GM18907 (cell line): ENCODE measurements around the gene ZNF277.
A peak's percentile ranks its signal among the peaks of the same experiment; 100 is the strongest.

Experiments used
- ATAC-seq: cut with Tn5 transposase; IDR thresholded peaks from one replicate; pipeline ENCODE4 v1.9.1; 2021; ENCODE audit warnings: mild to moderate bottlenecking, moderate library complexity; ENCODE audit not compliant: unreplicated experiment

Gene ZNF277

DNA sequence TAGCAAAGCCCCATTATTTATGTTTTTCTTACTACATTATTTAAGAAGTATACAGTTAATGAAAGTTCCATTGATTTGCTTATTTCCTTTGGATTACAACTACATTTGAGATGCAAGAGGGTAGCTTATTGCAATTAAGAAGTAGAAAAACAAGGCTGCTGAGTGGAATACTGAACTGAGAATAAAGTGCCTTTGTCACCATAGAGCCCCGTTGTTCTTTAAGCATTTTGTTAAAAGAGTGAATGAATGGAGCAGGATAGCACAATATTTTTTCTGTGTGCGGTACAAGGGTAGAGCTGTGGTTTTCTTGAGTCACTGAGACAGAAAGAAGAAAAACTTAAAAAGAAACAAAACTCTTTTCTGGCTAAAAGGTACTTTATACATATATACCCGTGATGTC is 45.6 kb downstream of the ZNF277 start:
- ATAC-seq, result no peak

DNA sequence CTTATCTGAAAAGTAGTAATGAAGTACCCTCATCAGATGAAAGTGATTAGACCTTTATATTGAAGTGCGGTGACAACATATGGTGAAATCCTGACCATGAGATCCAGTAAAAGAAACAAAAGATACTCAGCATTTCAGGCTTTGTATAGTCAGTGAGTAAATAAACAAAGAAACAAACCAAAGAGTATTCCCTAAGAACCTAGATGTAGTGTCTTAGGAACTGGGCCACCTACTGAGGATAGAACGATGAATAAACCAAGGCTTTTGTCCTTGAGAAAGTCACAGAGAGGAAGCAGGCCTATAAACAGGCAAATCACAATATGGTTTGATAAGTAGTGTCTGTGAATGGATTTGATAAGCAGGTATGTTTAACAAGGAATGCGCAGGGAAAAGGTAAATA is 46.2 kb downstream of the ZNF277 start:
- no peak for ATAC-seq

DNA sequence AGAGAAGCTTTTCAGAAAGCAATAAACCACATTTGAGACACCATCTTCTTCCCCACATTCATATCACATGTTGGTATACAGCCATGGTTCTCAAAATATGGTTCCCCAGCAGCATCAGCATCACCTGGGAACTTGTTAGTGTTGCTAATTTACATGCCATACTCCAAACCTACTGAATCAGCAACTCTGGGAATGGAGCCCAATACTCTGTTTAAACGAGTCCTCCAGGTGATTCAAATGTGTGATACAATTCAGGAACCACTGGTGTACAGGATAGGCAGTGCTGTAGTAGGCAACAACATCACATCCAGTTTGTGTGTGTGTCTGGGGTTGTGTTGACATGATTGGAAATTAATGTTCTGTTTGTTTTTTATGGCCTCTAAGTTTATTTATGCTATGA is 47.7 kb downstream of the ZNF277 start:
- no peak for ATAC-seq

DNA sequence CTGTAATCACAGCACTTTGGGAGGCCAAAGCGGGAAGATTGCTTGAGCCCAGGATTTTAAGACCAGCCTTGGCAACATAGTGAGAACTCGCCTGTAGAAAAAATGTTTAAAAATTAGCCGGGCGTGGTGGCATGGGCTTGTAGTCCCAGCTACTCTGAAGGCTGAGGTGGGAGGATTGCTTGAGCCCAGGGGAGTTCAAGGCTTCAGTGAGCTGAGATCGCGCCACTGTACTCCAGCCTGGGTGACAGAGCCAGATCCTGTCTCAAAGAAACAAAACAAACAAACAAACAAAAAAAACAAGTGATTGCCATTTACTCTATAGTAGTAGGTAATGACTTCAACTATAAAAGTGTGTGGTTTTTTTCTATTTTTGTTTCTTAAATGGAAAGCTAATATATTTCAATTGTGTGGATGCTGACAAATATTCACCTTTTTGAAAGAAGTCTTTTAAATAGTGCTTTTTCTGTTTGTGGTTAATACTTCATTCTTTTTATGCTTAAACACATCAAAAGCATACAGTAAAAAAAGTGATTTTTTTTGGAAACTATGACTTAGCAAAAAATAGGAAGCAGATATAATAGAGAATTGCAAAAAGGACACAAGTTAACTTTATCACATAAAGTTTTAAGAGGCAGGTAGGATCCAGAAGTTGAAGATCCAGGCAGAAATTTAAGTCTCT is 48.4 kb downstream of the ZNF277 start:
- ATAC-seq, result no peak

DNA sequence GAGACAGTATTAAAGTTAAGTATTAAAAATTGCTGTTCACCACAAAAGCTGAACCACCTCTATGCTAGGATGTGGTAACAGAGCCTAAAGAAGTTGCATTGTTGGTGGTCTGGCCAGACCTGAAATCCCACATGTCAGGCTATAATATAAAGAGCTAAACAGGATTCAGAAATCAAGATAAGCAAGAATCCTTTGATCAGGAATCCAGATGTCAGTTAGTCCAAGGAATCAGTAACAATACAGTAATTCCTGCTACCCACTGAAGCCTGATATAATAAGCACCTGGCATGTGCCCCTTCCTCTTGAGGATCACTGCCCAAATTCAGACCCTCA is 48.9 kb downstream of the ZNF277 start:
- ATAC-seq, result peak; percentile 67

DNA sequence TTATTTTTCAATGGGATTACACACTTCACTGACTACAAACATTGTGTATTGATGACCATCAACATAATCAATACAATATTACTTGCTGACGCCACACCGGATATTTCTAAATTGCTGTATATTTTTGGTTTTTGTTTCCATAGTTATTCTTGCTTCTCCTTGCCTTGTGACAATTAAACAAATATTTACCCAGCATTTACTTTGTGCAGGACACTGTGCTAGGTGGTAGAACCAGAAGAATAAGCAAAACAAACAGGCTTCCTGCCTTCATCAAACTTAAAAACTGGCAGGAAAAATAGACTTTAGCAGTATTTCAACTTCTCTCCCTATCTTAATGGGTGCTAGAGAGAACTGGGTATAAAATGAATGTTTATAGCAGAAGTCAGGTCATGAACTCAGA is 50.6 kb downstream of the ZNF277 start:
- no peak for ATAC-seq

DNA sequence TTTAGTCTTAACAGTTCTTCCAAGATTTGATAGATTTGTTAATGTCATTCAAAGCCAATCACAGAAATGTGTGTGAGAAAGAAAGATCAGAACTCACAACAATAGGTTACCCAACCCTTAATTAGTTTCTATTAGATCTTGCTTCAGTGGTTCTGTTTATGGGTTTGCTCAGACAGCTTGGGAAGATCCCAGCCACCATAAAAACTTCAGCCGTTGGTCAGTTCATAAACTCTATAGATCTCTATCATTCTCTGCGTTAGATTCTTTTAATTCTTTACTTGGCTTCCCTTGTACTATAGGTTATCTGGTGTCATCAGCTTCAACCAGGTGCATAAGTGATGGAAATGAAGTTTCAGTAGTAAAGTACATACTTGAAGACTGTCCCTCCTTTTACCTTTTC is 54.4 kb downstream of the ZNF277 start:
- no peak for ATAC-seq

DNA sequence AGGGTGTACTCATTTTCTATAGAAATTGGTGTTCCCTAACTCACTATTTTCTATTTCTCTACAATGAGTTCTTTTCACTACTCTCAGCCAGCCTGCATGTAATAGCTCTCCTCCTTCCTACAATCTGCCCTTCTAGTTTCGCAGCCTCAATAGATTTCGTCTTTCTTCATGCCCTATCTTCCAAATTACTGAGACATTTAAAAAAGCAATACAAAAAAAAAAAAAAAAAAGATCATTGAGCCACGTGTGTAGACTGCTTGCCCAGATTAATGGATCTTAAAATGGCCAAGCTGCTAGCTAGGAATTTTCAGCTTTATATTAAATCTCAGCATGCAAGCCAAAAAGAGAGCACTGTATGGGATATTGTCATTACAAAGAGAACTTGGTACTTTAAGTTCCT is 55.5 kb downstream of the ZNF277 start:
- ATAC-seq, result no peak

DNA sequence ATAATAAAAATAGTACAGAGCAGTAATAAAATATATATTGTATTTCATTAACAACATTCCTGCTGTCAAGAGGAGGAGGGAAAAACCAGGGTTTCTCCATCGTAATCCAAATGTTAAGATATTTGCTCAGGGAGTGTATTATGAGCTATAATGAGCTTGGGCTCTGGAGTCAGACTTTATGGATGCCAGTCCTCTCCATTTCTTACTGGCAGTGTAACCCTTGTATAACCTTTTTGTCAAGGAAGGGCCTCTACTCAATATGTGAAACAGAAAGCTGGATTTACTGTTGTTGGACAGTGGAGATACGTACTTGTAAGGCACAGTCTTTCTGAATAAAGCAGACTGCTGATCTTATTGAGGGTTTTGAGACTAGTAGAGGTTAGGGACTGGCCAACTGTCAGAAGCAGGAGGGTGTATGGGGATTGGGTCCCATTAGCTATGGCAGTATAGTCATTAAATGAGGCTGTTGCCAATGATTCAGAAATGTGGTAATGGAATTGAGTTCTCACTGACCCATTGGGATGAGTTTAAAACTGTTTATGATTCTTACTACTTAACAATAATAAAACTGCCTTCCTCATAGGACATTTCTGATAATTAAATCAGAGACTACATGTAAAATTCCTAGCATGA is 56.5 kb downstream of the ZNF277 start:
- no peak for ATAC-seq

DNA sequence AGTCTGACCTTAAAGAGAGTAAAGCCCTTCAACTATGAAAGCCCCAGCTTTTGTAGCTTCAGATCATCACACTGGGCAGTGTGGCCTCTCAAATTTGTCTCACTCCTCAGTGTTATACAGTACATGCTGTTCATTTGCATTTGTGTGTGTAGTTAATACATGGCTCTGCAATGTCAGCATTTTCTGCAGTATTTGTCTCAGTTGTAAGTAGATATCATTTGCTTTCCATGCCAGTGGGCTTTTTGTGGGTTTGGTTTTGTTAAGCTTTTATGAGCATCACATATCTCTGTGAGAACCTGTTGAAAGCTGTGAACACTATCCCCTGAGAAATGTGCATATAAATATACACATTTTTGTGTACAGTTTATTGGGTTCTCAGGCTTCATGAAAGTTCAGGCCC is 57.0 kb downstream of the ZNF277 start:
- no peak for ATAC-seq

DNA sequence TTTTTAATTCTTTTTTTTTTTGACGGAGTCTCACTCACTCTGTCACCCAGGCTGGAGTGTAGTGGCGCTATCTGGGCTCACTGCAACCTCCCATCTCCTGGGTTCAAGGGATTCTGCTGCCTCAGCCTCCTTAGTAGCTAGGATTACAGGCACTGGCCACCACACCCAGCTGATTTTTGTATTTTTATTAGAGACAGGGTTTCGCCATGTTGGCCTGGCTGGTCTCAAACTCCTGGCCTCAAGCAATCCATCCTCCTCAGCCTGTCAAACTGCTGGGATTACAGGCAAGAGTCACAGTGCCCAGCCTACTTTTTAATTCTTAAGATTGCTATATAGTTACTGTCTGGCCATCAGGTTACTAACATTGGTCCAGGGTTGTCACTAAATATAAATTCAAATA is 59.6 kb downstream of the ZNF277 start:
- ATAC-seq, result no peak

DNA sequence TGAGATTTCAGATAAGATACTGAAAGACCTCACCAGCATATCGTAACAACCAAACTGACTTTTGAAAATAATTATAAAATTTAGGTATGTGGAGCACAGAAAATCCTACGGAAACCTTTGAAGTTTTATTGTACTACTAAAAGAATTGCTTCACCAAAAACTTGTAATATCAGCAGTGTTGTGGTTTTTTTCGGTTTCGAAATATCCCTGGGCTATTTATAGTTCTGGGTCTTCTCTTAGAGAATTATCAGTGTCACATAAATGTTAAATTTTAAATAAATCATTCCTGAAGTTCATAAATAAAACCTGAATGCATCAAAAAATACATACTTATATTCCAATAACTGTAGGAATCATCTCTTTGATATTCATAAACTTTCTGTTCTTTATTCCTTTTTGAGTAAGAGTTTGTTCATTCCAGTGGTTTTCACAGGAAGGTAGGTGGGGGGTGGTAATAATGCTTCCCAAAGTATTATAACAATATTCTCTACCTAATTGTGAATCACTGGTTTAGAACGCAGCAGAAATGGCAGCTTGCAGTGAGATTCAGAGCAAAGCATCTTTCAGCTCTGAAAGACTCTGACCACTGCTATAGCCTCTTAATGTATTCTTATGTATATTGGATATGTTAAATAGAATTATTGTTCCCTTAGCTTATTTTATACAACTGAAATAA is 60.2 kb downstream of the ZNF277 start:
- ATAC-seq, result peak; percentile 48

DNA sequence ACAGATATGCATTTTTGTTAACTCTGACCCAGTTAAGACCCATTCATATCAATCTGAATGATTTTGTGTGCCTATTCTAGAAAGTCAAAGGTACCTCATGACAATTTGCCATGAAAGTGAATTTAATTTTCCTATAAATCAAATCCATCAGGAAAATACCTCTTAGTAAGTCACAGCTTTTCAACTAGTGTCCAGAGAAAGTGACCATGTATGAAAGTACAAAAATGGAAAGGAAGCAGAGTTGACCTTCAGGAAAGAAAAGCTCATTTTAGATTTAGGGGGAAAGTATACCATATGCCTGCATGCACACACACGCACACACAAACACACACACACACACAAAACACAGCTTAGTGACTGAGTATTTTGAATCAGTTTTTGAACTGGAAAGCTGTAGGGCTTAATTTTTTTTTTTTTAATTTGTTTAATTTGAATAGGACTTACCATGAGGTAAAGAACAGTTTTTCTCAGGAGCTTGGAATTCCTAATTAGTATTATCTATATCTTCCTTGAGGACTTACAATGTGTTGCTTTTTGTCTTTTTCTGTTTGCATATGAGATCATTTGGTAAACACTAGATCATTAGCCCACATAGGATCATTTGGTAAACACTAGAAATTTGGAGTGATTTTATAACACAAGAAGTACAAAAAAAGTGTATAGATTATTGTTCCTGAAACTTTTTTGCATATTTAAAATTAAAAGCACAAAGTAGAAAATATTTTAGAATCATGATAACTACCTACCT is 61.6 kb downstream of the ZNF277 start:
- no peak for ATAC-seq

DNA sequence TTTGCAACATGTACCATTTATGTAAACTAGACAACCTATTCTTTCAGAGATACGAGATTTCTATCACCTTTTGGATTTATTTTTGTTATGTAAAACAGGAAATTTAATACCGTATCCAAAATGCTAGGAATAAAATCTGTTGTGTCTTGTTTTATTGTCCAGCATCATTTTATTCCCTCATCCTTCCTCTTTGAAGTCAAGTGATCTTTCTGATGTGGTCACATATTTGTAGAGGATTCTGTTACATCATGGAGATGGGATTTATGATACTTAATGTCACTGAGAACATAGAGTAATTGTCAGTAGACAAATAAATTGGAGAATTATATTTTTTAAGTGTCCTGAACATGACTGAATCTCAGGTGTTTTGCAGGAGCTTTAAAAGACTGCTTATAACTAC is 64.7 kb downstream of the ZNF277 start:
- ATAC-seq, result no peak

DNA sequence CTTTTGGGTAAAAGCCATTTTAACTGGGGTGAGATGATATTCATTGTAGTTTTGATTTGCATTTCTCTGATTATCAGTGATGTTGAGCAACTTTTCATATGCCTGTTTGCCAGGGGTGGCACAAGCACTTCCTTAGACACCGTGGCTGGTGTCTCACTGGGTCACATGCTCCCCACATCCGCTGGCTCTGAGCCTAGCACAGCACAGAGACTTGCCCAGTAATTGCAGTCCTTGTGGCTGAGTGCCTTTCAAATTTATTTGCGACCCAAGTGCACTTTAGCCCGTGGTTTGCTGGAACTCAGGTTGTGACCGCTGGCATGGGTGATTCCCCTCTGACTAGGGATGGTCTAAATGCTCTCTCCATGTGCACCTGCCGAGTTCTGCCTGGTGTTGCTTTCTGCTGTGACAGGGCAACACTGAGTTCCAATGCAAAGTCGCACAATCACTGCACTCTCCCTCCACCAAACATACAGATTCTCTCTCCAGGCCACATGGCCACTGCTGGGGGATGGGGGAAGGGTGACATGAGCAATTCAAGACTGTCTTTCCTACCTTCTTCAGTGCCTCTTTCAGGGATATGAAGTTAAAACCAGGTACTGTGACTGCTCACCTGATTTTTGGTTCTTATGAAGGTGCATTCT is 66.5 kb downstream of the ZNF277 start:
- ATAC-seq, result no peak

DNA sequence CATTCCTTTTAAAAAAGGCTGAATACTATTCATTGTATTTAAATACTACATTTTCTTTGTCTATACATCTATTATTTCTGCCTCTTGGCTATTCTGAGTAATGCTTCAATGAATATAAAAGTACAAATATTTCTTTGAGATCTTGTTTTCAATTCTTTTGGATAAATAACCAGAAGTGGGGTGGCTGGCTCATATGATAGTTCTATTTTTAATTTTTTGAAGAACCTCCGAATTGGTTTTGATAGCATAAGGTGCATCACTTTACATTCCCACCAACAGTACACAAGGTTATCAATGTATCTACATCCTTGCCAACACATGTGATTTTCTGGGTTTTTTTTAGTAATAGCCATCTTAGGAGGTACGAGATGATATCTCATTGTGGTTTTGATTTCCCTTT is 72.5 kb downstream of the ZNF277 start:
- no peak for ATAC-seq

DNA sequence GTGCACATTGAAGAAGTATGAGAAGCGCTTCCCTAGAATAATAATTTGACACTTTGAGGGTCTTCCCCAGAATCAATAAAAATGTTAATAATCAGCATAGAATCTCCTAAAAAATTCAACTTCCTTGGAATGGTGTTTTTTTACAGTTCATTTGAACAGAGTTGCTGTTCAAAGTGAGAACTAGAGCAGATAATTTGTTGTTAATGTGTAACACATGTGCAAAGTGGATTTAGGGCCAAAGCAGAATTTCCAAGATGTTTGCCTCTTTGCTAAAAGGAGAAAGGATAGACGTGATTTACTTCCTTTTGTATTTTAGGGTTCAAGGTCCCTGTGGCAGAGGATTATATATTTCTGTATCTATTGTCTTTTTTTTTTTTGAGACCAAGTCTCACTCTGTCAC is 73.8 kb downstream of the ZNF277 start:
- ATAC-seq, result no peak

DNA sequence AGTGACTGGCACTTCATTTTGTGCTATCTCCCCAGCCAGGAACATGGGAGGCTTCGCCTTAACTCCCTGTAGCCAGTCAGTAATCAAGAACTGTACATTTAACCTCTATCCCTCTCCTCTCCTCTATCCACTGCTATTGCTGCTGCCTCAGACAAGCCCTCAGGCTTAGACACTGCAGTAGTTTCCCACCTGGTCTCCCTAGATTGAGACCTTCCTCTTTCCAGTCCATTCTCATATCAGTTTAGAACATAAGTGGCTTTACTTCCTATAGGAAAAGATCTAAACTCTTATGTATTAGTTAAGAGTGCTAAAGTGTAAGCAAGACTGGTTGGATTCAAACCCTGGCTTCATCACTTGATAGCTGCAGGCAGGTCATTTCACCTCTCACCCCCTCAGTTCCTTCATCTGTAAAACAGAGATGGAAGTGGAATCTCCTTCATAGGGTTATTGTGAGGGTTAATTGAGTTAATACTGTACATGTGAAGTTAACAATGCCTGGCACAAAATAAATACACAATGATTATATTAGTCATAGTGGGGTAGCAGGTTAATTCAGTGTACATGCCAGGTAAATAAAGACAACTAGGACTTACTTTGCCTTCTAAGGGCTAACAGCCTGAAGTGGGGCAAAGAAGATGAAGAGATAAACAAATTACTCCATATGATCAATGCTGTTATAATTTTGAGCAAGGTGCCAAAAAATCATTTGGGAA is 76.1 kb downstream of the ZNF277 start:
- no peak for ATAC-seq

DNA sequence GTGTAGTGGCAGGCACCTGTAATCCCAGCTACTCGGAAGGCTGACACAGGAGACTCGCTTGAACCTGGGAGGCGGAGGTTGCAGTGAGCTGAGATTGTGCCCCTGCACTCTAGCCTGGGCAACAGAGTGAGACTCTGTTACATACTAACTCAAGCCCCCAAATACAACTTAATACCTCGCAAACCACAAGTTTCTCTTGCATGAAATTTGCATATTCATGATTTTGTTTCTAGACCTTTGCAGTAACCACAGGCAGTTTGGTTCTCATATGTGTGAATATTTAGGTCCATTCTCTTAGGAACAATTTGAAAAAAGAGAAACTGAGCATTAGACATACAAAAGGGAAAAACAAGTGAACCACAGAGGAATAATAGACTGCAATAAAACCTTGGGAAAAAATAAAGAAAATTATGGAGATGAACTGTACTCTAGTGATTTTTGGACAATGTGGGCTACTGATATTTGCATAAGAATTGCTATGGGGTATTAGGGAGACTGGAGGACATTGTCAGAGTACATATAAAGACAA is 77.0 kb downstream of the ZNF277 start:
- peak; percentile 72 for ATAC-seq

DNA sequence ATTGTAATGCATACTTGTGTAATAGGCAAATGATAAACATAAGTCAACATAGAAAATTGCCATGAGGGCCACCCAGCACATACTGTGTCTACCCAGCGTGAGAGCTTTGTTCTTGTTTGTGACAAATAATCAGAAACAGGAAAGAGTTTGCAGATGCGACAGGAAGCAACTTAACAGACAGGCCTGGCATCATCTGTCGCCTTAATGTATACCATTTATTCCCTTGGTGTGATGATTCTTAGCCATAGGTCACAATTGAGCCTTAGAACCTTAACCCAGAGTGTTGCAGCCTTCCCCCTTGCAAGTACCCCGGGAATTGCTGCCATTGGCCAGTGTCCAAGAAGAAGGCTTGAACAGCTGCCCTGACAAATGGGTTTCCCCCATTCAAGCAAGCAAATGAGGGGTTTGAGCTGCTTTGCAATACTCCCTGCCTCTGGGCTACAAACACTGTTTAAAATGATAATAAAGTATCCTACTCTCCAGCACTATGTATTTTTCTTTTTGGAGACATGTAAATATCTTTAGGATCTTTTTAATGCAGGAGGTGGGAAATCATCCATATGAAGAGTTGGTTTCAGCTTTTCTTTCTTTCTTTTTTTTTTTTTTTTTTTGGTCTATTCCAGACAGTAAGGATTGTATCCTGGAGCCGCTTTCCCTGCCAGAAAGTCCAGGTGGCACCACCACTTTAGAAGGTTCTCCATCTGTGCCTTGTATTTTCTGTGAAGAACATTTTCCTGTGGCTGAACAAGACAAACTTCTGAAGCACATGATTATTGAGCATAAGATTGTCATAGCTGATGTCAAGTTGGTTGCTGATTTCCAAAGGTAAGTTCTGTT is 80.0 kb downstream of the ZNF277 start:
- peak; percentile 75 for ATAC-seq
